ENCODE results near the gene FCRLA.
"Not testable (repeated sequence)": the region's sequence is repeated elsewhere in the genome, so short reads cannot be mapped to it uniquely, and the experiment has no call there.

Gene FCRLA

GRCh38 chr1:161706482-161707347 lies at the start of gene FCRLA:
TSS of gene FCRLA (plus strand) at chr1:161707229. CDS start at chr1:161707265, 36 bp downstream.
- no peak for DNase-seq

GRCh38 chr1:161658524-161658923 lies 48.5 kb upstream of the FCRLA start:
- DNase-seq, result not testable (repeated sequence)

GRCh38 chr1:161661660-161662311 lies 45.2 kb upstream of the FCRLA start:
- DNase-seq, result not testable (repeated sequence)

GRCh38 chr1:161662684-161663339 lies 44.2 kb upstream of the FCRLA start, which contains the start of gene FCGR2B:
TSS of gene FCGR2B (plus strand) at chr1:161663143. CDS start at chr1:161663242, 99 bp downstream.
- DNase-seq, result not testable (repeated sequence)

GRCh38 chr1:161663569-161663968 lies 43.5 kb upstream of the FCRLA start:
- not testable (repeated sequence) for DNase-seq

- not testable (repeated sequence) for DNase-seq
These were observed 42.3 kb upstream of the FCRLA start for GRCh38 chr1:161664689-161665088.

GRCh38 chr1:161671045-161672020 lies 35.7 kb upstream of the FCRLA start:
- not testable (repeated sequence) for DNase-seq

GRCh38 chr1:161673437-161673836 lies 33.6 kb upstream of the FCRLA start:
- not testable (repeated sequence) for DNase-seq

- DNase-seq, result not testable (repeated sequence)
These were observed 32.6 kb upstream of the FCRLA start for GRCh38 chr1:161674447-161674846.

- DNase-seq, result not testable (repeated sequence)
These were observed 32.1 kb upstream of the FCRLA start for GRCh38 chr1:161674908-161675307.

- no peak for DNase-seq
These were observed 30.6 kb upstream of the FCRLA start for GRCh38 chr1:161676441-161676840.

- DNase-seq, result no peak
These were observed 29.9 kb upstream of the FCRLA start for GRCh38 chr1:161676958-161677689.

- DNase-seq, result no peak
These were observed 28.5 kb upstream of the FCRLA start for GRCh38 chr1:161678500-161678899.

- no peak for DNase-seq
These were observed 25.1 kb upstream of the FCRLA start for GRCh38 chr1:161681879-161682278.

GRCh38 chr1:161688946-161689345 lies 18.1 kb upstream of the FCRLA start:
- DNase-seq, result no peak

GRCh38 chr1:161691846-161692245 lies 15.2 kb upstream of the FCRLA start:
- no peak for DNase-seq

- DNase-seq, result not testable (repeated sequence)
These were observed 13.9 kb upstream of the FCRLA start for GRCh38 chr1:161693020-161693712.

- DNase-seq, result not testable (repeated sequence)
These were observed 8.7 kb upstream of the FCRLA start for GRCh38 chr1:161698302-161698701.

- no peak for DNase-seq
These were observed 4.8 kb upstream of the FCRLA start for GRCh38 chr1:161702250-161702649.

GRCh38 chr1:161705537-161705936 lies 1.5 kb upstream of the FCRLA start:
- no peak for DNase-seq

GRCh38 chr1:161706113-161706481 lies 932 bp upstream of the FCRLA start:
- DNase-seq, result no peak
